K562 (cell line): ENCODE measurements around the gene DHRS11. TPM values are rescaled to one million over a fixed set of nuclear protein-coding genes. Genes with fewer than 3 reads are reported as not detected.
A peak's percentile ranks its signal among the peaks of the same experiment; 100 is the strongest.

ENCODE experiments used
- ATAC-seq: fragments of 200-7000 bp; cut with Tn5 transposase; 3 replicates; pipeline ENCODE4 v1.9.1; 2020; ENCODE audit warnings: moderate library complexity
- BruUV-seq: library from RNA; stranded (reverse); fragments of 400-500 nt; replicated peaks from 2 replicates; lab custom pipeline; 2021; lab: Mats Ljungman, UMichigan
- CTCF ChIA-PET: fragments of 300-600 bp; formaldehyde crosslinking; extraction: SDS; loops from one replicate; lab custom pipeline; 2021; ENCODE audit warnings: low intra/inter-chr PET ratio; lab: Yijun Ruan, JAX
- POLR2A ChIA-PET: fragments of 300-600, 350-650 bp; sonication (Branson Sonifier 250); formaldehyde crosslinking; extraction: SDS; loops from one replicate; lab custom pipeline; 2021; ENCODE audit warnings: antibody characterized with exemption, inconsistent platforms; lab: Yijun Ruan, JAX
- DNase-seq, 4 experiments: peaks; one replicate each; pipeline versions ENCODE4 v3.0.0 to v3.0.0-alpha.2; 2011 to 2018; ENCODE audit warnings: low spot score in 3 of 4, mixed read lengths in 3 of 4; ENCODE audit errors: extremely low read depth in 1 of 4
- FAIRE-seq: peaks from 2 replicates; lab custom pipeline; 2011; peaks lifted over from hg19 to GRCh38; lab: Jason Lieb, UNC
- H2AFZ ChIP-seq: 2 replicates; pipeline ENCODE4 v1.6.0; 2011; ENCODE audit warnings: low read depth, low read length, control low read depth, inconsistent platforms
- H3K27ac ChIP-seq: fragments of 200-600 bp; 3 replicates; pipeline ENCODE4 v1.8.0; 2011; ENCODE audit warnings: low read depth, mild to moderate bottlenecking, control low read depth, inconsistent platforms, low read length, moderate library complexity, mixed read lengths; ENCODE audit errors: extremely low read depth
- H3K27me3 ChIP-seq, 2 experiments: fragments of 300-600 bp in 1 of 2; 2 replicates in 1 of 2; 3 replicates in 1 of 2; pipeline versions ENCODE4 v1.6.0 to v1.8.0; 2011; ENCODE audit warnings: inconsistent platforms in 2 of 2, low read length in 2 of 2, mild to moderate bottlenecking in 1 of 2, mixed read lengths in 1 of 2, moderate library complexity in 1 of 2; ENCODE audit not compliant: control insufficient read depth in 2 of 2, insufficient read depth in 2 of 2
- H3K36me3 ChIP-seq: fragments of 300-600 bp; 3 replicates; pipeline ENCODE4 v1.8.0; 2011; ENCODE audit warnings: mild to moderate bottlenecking, low read length, inconsistent platforms; ENCODE audit not compliant: control insufficient read depth, insufficient read depth
- H3K4me1 ChIP-seq, 2 experiments: fragments of 200-600 bp in 1 of 2; replicated peaks in 1 of 2; 2 replicates in 1 of 2; 3 replicates in 1 of 2; pipeline versions ENCODE4 v1.5.1 to v1.8.0; 2011; ENCODE audit warnings: inconsistent platforms in 2 of 2, low read length in 2 of 2, mild to moderate bottlenecking in 1 of 2, mixed read lengths in 1 of 2, moderate library complexity in 1 of 2; ENCODE audit not compliant: control insufficient read depth in 2 of 2, insufficient read depth in 2 of 2
- H3K4me2 ChIP-seq: 2 replicates; pipeline ENCODE4 v1.6.1; 2011; ENCODE audit warnings: low read length, control low read depth, inconsistent platforms, mixed read lengths; ENCODE audit not compliant: insufficient read depth
- H3K4me3 ChIP-seq: fragments of 200-600 bp; sonication (generic), shearing (Covaris generic); 2 replicates; pipeline ENCODE4 v1.5.1; 2016; ENCODE audit warnings: control low read depth, inconsistent platforms
- H3K79me2 ChIP-seq: fragments of 200-600 bp; 3 replicates; pipeline ENCODE4 v1.8.0; 2011; ENCODE audit warnings: low read length, inconsistent platforms; ENCODE audit not compliant: control insufficient read depth, insufficient read depth
- H3K9ac ChIP-seq, 2 experiments: 2 replicates each; pipeline versions ENCODE4 v1.6.0 to v1.6.1; 2011; ENCODE audit warnings: low read depth in 2 of 2, low read length in 2 of 2, control low read depth in 1 of 2, inconsistent platforms in 1 of 2, mild to moderate bottlenecking in 1 of 2, mixed read lengths in 1 of 2; ENCODE audit not compliant: insufficient read depth in 1 of 2
- H3K9me1 ChIP-seq: one replicate; pipeline ENCODE4 v1.6.0; 2011; ENCODE audit warnings: inconsistent platforms, mild to moderate bottlenecking, low read length, moderate library complexity; ENCODE audit not compliant: control insufficient read depth, insufficient read depth
- H3K9me3 ChIP-seq: replicated peaks from 2 replicates; pipeline ENCODE4 v1.5.1; 2011; ENCODE audit warnings: low read depth, low read length, inconsistent platforms; ENCODE audit not compliant: control insufficient read depth, insufficient read depth
- H4K20me1 ChIP-seq: replicated peaks from 2 replicates; pipeline ENCODE4 v1.6.1; 2011; ENCODE audit warnings: low read length, inconsistent platforms, mixed read lengths; ENCODE audit not compliant: control insufficient read depth, insufficient read depth
- ADNP ChIP-seq: fragments of 200-800 bp; sonication (Bioruptor generic); IDR thresholded peaks from 2 replicates; pipeline ENCODE4 v1.6.1; 2016; ENCODE audit warnings: missing genetic modification characterization, missing compliant biosample characterization
- ATF3 ChIP-seq, 2 experiments: fragments of 450-650 bp in 1 of 2; sonication (generic) in 1 of 2; formaldehyde crosslinking in 1 of 2; IDR thresholded peaks in 1 of 2; conservative IDR thresholded peaks in 1 of 2; 2 replicates each; pipeline versions ENCODE4 v1.6.1 to v1.8.1; 2016 to 2023; ENCODE audit warnings: mild to moderate bottlenecking in 2 of 2, moderate library complexity in 2 of 2, inconsistent platforms in 1 of 2, missing genetic modification reagents in 1 of 2
- BRF1 ChIP-seq: IDR thresholded peaks from 3 replicates; pipeline ENCODE4 v1.6.1; 2011; ENCODE audit warnings: borderline replicate concordance, mild to moderate bottlenecking; ENCODE audit not compliant: insufficient read length; ENCODE audit errors: extremely low read depth
- ELK1 ChIP-seq: sonication (generic); formaldehyde crosslinking; IDR thresholded peaks from 2 replicates; pipeline ENCODE4 v1.8.1; 2022; ENCODE audit warnings: missing genetic modification reagents
- FOXA1 ChIP-seq: fragments of 450-650 bp; IDR thresholded peaks from 2 replicates; pipeline ENCODE4 v1.6.1; 2016; ENCODE audit warnings: mild to moderate bottlenecking, borderline replicate concordance
- KDM1A ChIP-seq, 2 experiments: fragments of 450-650 bp; IDR thresholded peaks; 2 replicates each; pipeline ENCODE4 v1.6.1; 2016; ENCODE audit warnings: mild to moderate bottlenecking in 2 of 2
- KLF13 ChIP-seq: fragments of 450-650 bp; IDR thresholded peaks from 2 replicates; pipeline ENCODE4 v1.6.1; 2016; ENCODE audit warnings: missing genetic modification characterization, low read depth, mild to moderate bottlenecking, missing compliant biosample characterization, moderate library complexity, borderline replicate concordance
- NR2C1 ChIP-seq, 2 experiments: fragments of 450-650 bp; IDR thresholded peaks; 2 replicates each; pipeline ENCODE4 v1.6.1; 2017; ENCODE audit warnings: mild to moderate bottlenecking in 2 of 2, antibody characterized with exemption in 1 of 2, inconsistent platforms in 1 of 2, missing compliant biosample characterization in 1 of 2, missing genetic modification characterization in 1 of 2
- POLR2G ChIP-seq: fragments of 200-400 bp; formaldehyde crosslinking; IDR thresholded peaks from 2 replicates; pipeline ENCODE4 v1.6.1; 2017; ENCODE audit warnings: low read depth, mild to moderate bottlenecking, antibody characterized with exemption, low read length, moderate library complexity
- RAD21 ChIP-seq, 2 experiments: fragments of 250-450 bp in 1 of 2; fragments of 450-650 bp in 1 of 2; sonication (Bioruptor Pico) in 1 of 2; formaldehyde crosslinking in 1 of 2; IDR thresholded peaks in 1 of 2; conservative IDR thresholded peaks in 1 of 2; 2 replicates each; pipeline versions ENCODE4 v1.4.0 to v1.8.0; 2020 to 2022; ENCODE audit warnings: mild to moderate bottlenecking in 2 of 2, moderate library complexity in 1 of 2
- RBM22 ChIP-seq: fragments of 200-400 bp; formaldehyde crosslinking; IDR thresholded peaks from 2 replicates; pipeline ENCODE4 v1.6.1; 2018; ENCODE audit warnings: low read length, low read depth; ENCODE audit not compliant: poor library complexity, severe bottlenecking
- SMARCA4 ChIP-seq: fragments of 450-650 bp; IDR thresholded peaks from 2 replicates; pipeline ENCODE4 v1.6.1; 2016
- ZFPM2 ChIP-seq: fragments of 250-450 bp; sonication (Bioruptor Pico); IDR thresholded peaks from 2 replicates; pipeline ENCODE4 v1.5.1; 2022; ENCODE audit warnings: mild to moderate bottlenecking
- ZNF232 ChIP-seq: sonication (generic); formaldehyde crosslinking; IDR thresholded peaks from 2 replicates; pipeline ENCODE4 v1.8.0; 2022; ENCODE audit warnings: mild to moderate bottlenecking, missing genetic modification reagents
- ZNF239 ChIP-seq: fragments of 250-450 bp; sonication (Bioruptor Pico); IDR thresholded peaks from 2 replicates; pipeline ENCODE4 v1.4.0; 2020; ENCODE audit warnings: mild to moderate bottlenecking
- ZNF511 ChIP-seq: sonication (generic); formaldehyde crosslinking; IDR thresholded peaks from 2 replicates; pipeline ENCODE4 v1.8.0; 2022; ENCODE audit warnings: mild to moderate bottlenecking, missing genetic modification reagents
- WGBS: fragments of 100-300 bp; shearing (Covaris generic); methylation state at CpG from one replicate; pipeline ENCODE4 v1.1.6; 2016; ENCODE audit warnings: low coverage, mixed read lengths; ENCODE audit not compliant: insufficient coverage; ENCODE audit errors: missing lambda C conversion rate; 5-methylcytosine and 5-hydroxymethylcytosine counted together
- in situ Hi-C: fragments of 300-500 bp; cut with MboI; formaldehyde crosslinking; loops from 4 replicates; pipeline ENCODE4 v1.15.0; 2018; ENCODE audit warnings: inconsistent platforms, mixed read lengths
- intact Hi-C: fragments of 100-400 bp; cut with micrococcal nuclease; formaldehyde crosslinking; loops from 2 replicates; pipeline ENCODE4 v1.14.2; 2022
- polyA plus RNA-seq, 8 experiments: library from polyadenylated mRNA; depleted of rRNA in 4 of 8; stranded (reverse) in 5 of 8; unstranded in 3 of 8; fragments of >200 nt; fragmentation: Nextera tagmentation in 2 of 8; fragmentation: Illumina TruSeq in 1 of 8; extraction: Ambion mirVana in 2 of 8; extraction: Trizol in 1 of 8; gene quantifications; 2 replicates each; pipeline versions ENCODE4 v1.2.1 to v1.2.3, GENCODE V29; 2011 to 2014; ENCODE audit warnings: inconsistent platforms in 1 of 8, missing spikeins in 1 of 8
- total RNA-seq, 7 experiments: library from RNA; depleted of rRNA in 6 of 7; stranded (reverse); fragments of >200 nt in 6 of 7; fragmentation: Illumina TruSeq in 2 of 7; extraction: Trizol in 2 of 7; gene quantifications; 2 replicates each; pipeline versions ENCODE4 v1.2.1 to v1.2.3, GENCODE V29; 2011 to 2021; ENCODE audit warnings: low replicate concordance in 1 of 7
- TF ChIP-seq, protein P1 (sequence below): fragments of 450-650 bp; IDR thresholded peaks from 2 replicates; pipeline ENCODE4 v1.6.1; 2016

The DHRS11 gene
- total and polyA plus RNA-seq, 9 of the 15 experiments (the other 6 are each of a cell fraction or from before 2014, with no cell fraction given): 15.2 to 123 (median 59.8) TPM

GRCh38 chr17:36602030-36602748 is 10.5 kb downstream of the DHRS11 start:
- intact Hi-C loops (loop anchor here (2.0 kb wide), 1 partner anchor 27 kb away; no protein-coding TSS in a partner anchor), in situ Hi-C loops (no loop called here)
- BruUV-seq: no TSS peak
- Histone ChIP-seq H3K4me1 (peaks cover 50 to 59% of the 10 kb centered on the region in 2 experiments), H3K9me1 (no peaks in the 10 kb centered on the region), H3K79me2 (peaks cover 85% of the 10 kb centered on the region), H3K4me2 (peak overlapping the region; percentile 99), H2AFZ (peak overlapping the region; percentile 95), H3K4me3 (peak overlapping the region; percentile 82), H3K9me3 (no peaks in the 10 kb centered on the region), H3K27ac (peak overlapping the region; percentile 98), H4K20me1 (0 out of 2 replicates have a peak, but pooled peaks cover 3% of the 10 kb centered on the region), H3K9ac (peak overlapping the region; percentile 91 to 95), H3K36me3 (peaks cover 51% of the 10 kb centered on the region), H3K27me3 (no peaks in the 10 kb centered on the region)
- ChIA-PET POLR2A (interaction anchor here (0.6 to 3.7 kb wide), 17 partner anchors 10 to 495 kb away, joined by 3 to 32 read pairs (median 3); partner anchors contain the start of genes DHRS11, MYO19 and PIGW), CTCF (interaction anchor here (0.7 to 1.3 kb wide), 2 partner anchors 72 to 772 kb away, joined by 3 to 5 read pairs; no protein-coding TSS in a partner anchor)
- no peak for FAIRE-seq
- ATAC-seq: peak; percentile 23
- peak in 2 of 4 experiments; percentile 25 to 43 for DNase-seq
- 2% methylated on average over 38 of the region's 38 CpGs for WGBS
- TF ChIP-seq KLF13 (no peak), KDM1A (IDR thresholded peaks at IDR 0.05) (no peak), POLR2G (peak; percentile 32; the same call in 1 of the 2 replicates), ELK1 (CRISPR knock-in tag) (no peak), ZNF511 (CRISPR knock-in tag) (peak; percentile 12; the same call in 1 of the 2 replicates), ZNF232 (0 out of 2 replicates have a peak, but pooled peaks have one; percentile 42), NR2C1 (IDR thresholded peaks at IDR 0.05) (0 out of 2 replicates have a peak, but pooled peaks have one; percentile 22), NR2C1 (tag; IDR thresholded peaks at IDR 0.05) (no peak), FOXA1 (no peak), SMARCA4 (no peak), BRF1 (no peak), RAD21 (CRISPR knock-in tag; conservative IDR thresholded peaks at IDR 0.05 in 1 of 2, IDR thresholded peaks at IDR 0.05 in 1 of 2) (no peak), ZNF239 (CRISPR knock-in tag) (no peak), ADNP (no peak), ATF3 (IDR thresholded peaks at IDR 0.05) (peak; percentile 54), ATF3 (CRISPR knock-in tag; conservative IDR thresholded peaks at IDR 0.05) (no peak), ZFPM2 (CRISPR knock-in tag) (no peak), RBM22 (no peak)
- TF ChIP-seq, protein P1, sequence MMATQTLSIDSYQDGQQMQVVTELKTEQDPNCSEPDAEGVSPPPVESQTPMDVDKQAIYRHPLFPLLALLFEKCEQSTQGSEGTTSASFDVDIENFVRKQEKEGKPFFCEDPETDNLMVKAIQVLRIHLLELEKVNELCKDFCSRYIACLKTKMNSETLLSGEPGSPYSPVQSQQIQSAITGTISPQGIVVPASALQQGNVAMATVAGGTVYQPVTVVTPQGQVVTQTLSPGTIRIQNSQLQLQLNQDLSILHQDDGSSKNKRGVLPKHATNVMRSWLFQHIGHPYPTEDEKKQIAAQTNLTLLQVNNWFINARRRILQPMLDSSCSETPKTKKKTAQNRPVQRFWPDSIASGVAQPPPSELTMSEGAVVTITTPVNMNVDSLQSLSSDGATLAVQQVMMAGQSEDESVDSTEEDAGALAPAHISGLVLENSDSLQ: peak; percentile 22; the same call in 1 of the 2 replicates
